Measurements from ENCODE around the gene CNTNAP5.

Gene CNTNAP5

GRCh38 chr2:124335058-124335457 is 310.0 kb downstream of the CNTNAP5 start:
- Histone ChIP-seq H3K27ac (ENCODE audit: low read length) (no peak overlapping the region), H3K4me1 (ENCODE audit: low read length) (no peaks in the 10 kb centered on the region), H3K9me2 (replicated peaks; ENCODE audit: insufficient read depth, low read length) (no peaks in the 10 kb centered on the region), H3K4me3 (ENCODE audit: low read length) (no peak overlapping the region), H3K36me3 (replicated peaks; ENCODE audit: insufficient read depth, low read length) (no peaks in the 10 kb centered on the region), H3F3A (ENCODE audit: insufficient read depth, low read length) (no peaks in the 10 kb centered on the region), H3K79me2 (ENCODE audit: low read length) (no peaks in the 10 kb centered on the region), H4K20me1 (ENCODE audit: insufficient read depth, low read length) (no peaks in the 10 kb centered on the region), H3K9ac (ENCODE audit: low read length) (no peak overlapping the region), H3K4me2 (ENCODE audit: low read depth, low read length) (no peak overlapping the region), H3K9me3 (replicated peaks; ENCODE audit: insufficient read depth, low read length) (no peaks in the 10 kb centered on the region), H2AFZ (ENCODE audit: low read length) (no peak overlapping the region), H3K27me3 (replicated peaks; ENCODE audit: insufficient read depth, low read length) (no peaks in the 10 kb centered on the region)
- no peak for TF ChIP-seq EZH2phosphoT487 (IDR thresholded peaks at IDR 0.05; ENCODE audit: low read length)
- no peak for TF ChIP-seq EZH2 (optimal IDR thresholded peaks at IDR 0.05; ENCODE audit: low read depth, low read length)
- no peak for TF ChIP-seq CTCF (IDR thresholded peaks at IDR 0.05; ENCODE audit: low read length)
- no peak for DNase-seq

GRCh38 chr2:124339709-124340108 is 314.6 kb downstream of the CNTNAP5 start:
- no peaks in the 10 kb centered on the region for H3F3A ChIP-seq (ENCODE audit: insufficient read depth, low read length)
- H3K9me2 ChIP-seq (replicated peaks; ENCODE audit: insufficient read depth, low read length) = no peaks in the 10 kb centered on the region
- TF ChIP-seq CTCF (IDR thresholded peaks at IDR 0.05; ENCODE audit: low read length) = no peak
- H4K20me1 ChIP-seq (ENCODE audit: insufficient read depth, low read length) = no peaks in the 10 kb centered on the region
- no peak overlapping the region for H3K4me3 ChIP-seq (ENCODE audit: low read length)
- no peaks in the 10 kb centered on the region for H3K27me3 ChIP-seq (replicated peaks; ENCODE audit: insufficient read depth, low read length)
- H3K9me3 ChIP-seq (replicated peaks; ENCODE audit: insufficient read depth, low read length) = no peaks in the 10 kb centered on the region
- no peak overlapping the region for H3K27ac ChIP-seq (ENCODE audit: low read length)
- no peaks in the 10 kb centered on the region for H3K36me3 ChIP-seq (replicated peaks; ENCODE audit: insufficient read depth, low read length)
- DNase-seq = no peak
- H3K79me2 ChIP-seq (ENCODE audit: low read length) = no peaks in the 10 kb centered on the region
- no peak overlapping the region for H2AFZ ChIP-seq (ENCODE audit: low read length)
- H3K4me1 ChIP-seq (ENCODE audit: low read length) = no peaks in the 10 kb centered on the region
- no peak overlapping the region for H3K4me2 ChIP-seq (ENCODE audit: low read depth, low read length)
- no peak overlapping the region for H3K9ac ChIP-seq (ENCODE audit: low read length)

- Histone ChIP-seq H3F3A (ENCODE audit: insufficient read depth, low read length) (no peaks in the 10 kb centered on the region), H3K36me3 (replicated peaks; ENCODE audit: insufficient read depth, low read length) (no peaks in the 10 kb centered on the region), H3K9ac (ENCODE audit: low read length) (no peak overlapping the region), H3K27me3 (replicated peaks; ENCODE audit: insufficient read depth, low read length) (no peaks in the 10 kb centered on the region), H2AFZ (ENCODE audit: low read length) (no peak overlapping the region), H3K27ac (ENCODE audit: low read length) (no peak overlapping the region), H3K4me1 (ENCODE audit: low read length) (no peaks in the 10 kb centered on the region), H3K9me2 (replicated peaks; ENCODE audit: insufficient read depth, low read length) (no peaks in the 10 kb centered on the region), H3K79me2 (ENCODE audit: low read length) (no peaks in the 10 kb centered on the region), H4K20me1 (ENCODE audit: insufficient read depth, low read length) (no peaks in the 10 kb centered on the region), H3K9me3 (replicated peaks; ENCODE audit: insufficient read depth, low read length) (no peaks in the 10 kb centered on the region), H3K4me2 (ENCODE audit: low read depth, low read length) (no peak overlapping the region), H3K4me3 (ENCODE audit: low read length) (no peak overlapping the region)
- no peak for DNase-seq
- TF ChIP-seq EZH2 (optimal IDR thresholded peaks at IDR 0.05; ENCODE audit: low read depth, low read length) = no peak
- TF ChIP-seq CTCF (IDR thresholded peaks at IDR 0.05; ENCODE audit: low read length) = no peak
- no peak for TF ChIP-seq EZH2phosphoT487 (IDR thresholded peaks at IDR 0.05; ENCODE audit: low read length)
These were observed 318.9 kb downstream of the CNTNAP5 start for GRCh38 chr2:124343827-124344498.

Data from MM.1S (cell line).